Naive thymus-derived CD8-positive, alpha-beta T cell (primary cell): ENCODE data around the gene TET1. TPM values are rescaled to one million over a fixed set of nuclear protein-coding genes. Genes with fewer than 3 reads are reported as not detected.
"Not testable (repeated sequence)": the region's sequence is repeated elsewhere in the genome, so short reads cannot be mapped to it uniquely, and the experiment has no call there.

Experiments used
- ATAC-seq, 2 donors: fragments of 150-1000 bp; cut with Tn5 transposase in 1 of 2; sonication (Bioruptor Pico), chemical (Tn5 transposase) in 1 of 2; 1 replicate in 1 of 2; 2 replicates in 1 of 2; pipeline ENCODE4 v1.10.0; 2021; ENCODE audit warnings: mild to moderate bottlenecking in 2 of 2, moderate library complexity in 2 of 2
- POLR2A ChIA-PET: fragments of 350-600 bp; sonication (Branson Sonifier 250); formaldehyde crosslinking; loops from one replicate; lab custom pipeline; 2021; ENCODE audit warnings: antibody characterized with exemption; lab: Charles Lee
- DNase-seq, 10 donors: peaks; one replicate each; pipeline versions ENCODE4 v3.0.0 to v3.0.0-alpha.2; 2020 to 2022
- H3K27ac Mint-ChIP-seq, 10 donors: one replicate each; pipeline ENCODE4 v1.8.0; 2020 to 2022; ENCODE audit warnings: mild to moderate bottlenecking in 10 of 10, mixed read lengths in 10 of 10, moderate library complexity in 4 of 10, inconsistent platforms in 1 of 10
- H3K27me3 Mint-ChIP-seq, 5 donors: one replicate each; pipeline ENCODE4 v1.8.0; 2021 to 2022; ENCODE audit warnings: mixed read lengths in 5 of 5
- H3K36me3 Mint-ChIP-seq, 3 donors: one replicate each; pipeline ENCODE4 v1.8.0; 2020 to 2022; ENCODE audit warnings: mixed read lengths in 3 of 3, mild to moderate bottlenecking in 2 of 3, inconsistent platforms in 1 of 3
- H3K4me1 Mint-ChIP-seq, 4 donors: one replicate each; pipeline ENCODE4 v1.8.0; 2021 to 2022; ENCODE audit warnings: mixed read lengths in 4 of 4
- H3K4me3 Mint-ChIP-seq, 10 donors: one replicate each; pipeline ENCODE4 v1.8.0; 2020 to 2022; ENCODE audit warnings: mild to moderate bottlenecking in 10 of 10, mixed read lengths in 10 of 10, moderate library complexity in 6 of 10, inconsistent platforms in 1 of 10
- H3K9me3 Mint-ChIP-seq, 9 donors: one replicate each; pipeline ENCODE4 v1.8.0; 2020 to 2022; ENCODE audit warnings: mixed read lengths in 9 of 9, mild to moderate bottlenecking in 3 of 9, inconsistent platforms in 1 of 9, moderate library complexity in 1 of 9
- polyA plus RNA-seq, 3 donors: library from polyadenylated mRNA; unstranded; fragments of 300-500 nt; fragmentation: Illumina TruSeq; gene quantifications; one replicate each; pipeline ENCODE4 v1.2.3, GENCODE V29; 2021
- total RNA-seq, 8 experiments: library from RNA in 2 of 8; stranded (reverse) in 2 of 8; gene quantifications; one replicate each; pipeline ENCODE4 v1.2.3 and lab custom pipeline; 2021 to 2026

TET1 gene
- total and polyA plus RNA-seq, 5 experiments from 2014 or later = 1.5 to 3.2 (median 2.0) TPM

DNA sequence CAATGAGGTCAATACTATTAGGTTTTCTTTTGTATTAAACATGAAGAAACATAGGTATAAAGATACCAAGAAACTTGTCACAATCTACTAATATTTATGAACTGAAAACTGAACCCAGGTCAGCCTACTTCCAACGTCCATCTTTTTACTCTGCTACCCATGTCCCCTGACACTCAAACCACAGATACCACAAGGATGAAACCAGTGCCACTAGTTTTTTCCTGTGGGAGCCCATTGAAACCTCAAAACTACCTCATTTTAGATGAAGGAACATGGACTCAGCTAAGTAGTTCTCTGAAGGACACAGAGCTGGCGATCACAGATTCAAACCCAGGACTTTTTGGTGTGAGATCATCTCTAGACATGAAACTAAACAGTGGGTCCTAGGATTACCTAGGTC lies 6.8 kb downstream of the TET1 start:
- Mint-ChIP-seq H3K36me3 (peaks cover 0 to under 1% (median 0%) of the 10 kb centered on the region in 3 donors), H3K4me1 (peaks cover 11 to 16% (median 13%) of the 10 kb centered on the region in 4 donors), H3K9me3 (no peaks in the 10 kb centered on the region), H3K27me3 (peaks cover 21 to 49% (median 28%) of the 10 kb centered on the region in 5 donors), H3K4me3 (no peak overlapping the region), H3K27ac (no peak overlapping the region)
- POLR2A ChIA-PET = no interaction called here
- no peak for DNase-seq
- ATAC-seq = no peak

DNA sequence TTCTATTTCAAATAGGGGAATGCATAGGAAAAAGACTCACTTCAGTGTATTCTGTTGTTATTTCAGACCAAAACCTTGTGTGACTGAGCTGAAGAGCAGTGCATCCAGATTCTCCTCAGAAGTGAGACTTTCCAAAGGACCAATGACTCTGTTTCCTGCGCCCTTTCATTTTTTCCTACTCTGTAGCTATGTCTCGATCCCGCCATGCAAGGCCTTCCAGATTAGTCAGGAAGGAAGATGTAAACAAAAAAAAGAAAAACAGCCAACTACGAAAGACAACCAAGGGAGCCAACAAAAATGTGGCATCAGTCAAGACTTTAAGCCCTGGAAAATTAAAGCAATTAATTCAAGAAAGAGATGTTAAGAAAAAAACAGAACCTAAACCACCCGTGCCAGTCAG lies 12.0 kb downstream of the TET1 start:
- Mint-ChIP-seq H3K4me1 (peaks cover 8 to 21% (median 18%) of the 10 kb centered on the region in 4 donors), H3K27me3 (peaks cover 0 to 14% (median 7%) of the 10 kb centered on the region in 5 donors)
- POLR2A ChIA-PET = interaction anchor here (1.4 kb wide), 1 partner anchor 28 kb away, joined by 3 read pairs; no protein-coding TSS in a partner anchor

DNA sequence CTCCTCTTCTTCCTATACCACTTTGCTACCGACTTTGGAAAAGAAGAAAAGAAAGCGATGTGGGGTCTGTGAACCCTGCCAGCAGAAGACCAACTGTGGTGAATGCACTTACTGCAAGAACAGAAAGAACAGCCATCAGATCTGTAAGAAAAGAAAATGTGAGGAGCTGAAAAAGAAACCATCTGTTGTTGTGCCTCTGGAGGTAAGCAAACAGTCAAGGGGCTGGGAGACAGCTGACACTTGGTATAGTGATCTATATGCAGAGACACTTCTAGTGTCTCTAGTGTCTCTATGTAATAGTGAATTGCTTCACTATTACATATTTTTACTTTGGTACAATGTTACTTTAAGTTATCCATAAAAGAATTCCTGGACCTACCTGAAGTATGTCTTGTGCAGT lies 13.9 kb downstream of the TET1 start:
- POLR2A ChIA-PET = interaction anchor here (0.6 kb wide), 1 partner anchor 225 kb away, joined by 3 read pairs; no protein-coding TSS in a partner anchor
- ATAC-seq = no peak
- peaks cover 8 to 21% (median 18%) of the 10 kb centered on the region in 4 donors for H3K4me1 Mint-ChIP-seq
- H3K27ac Mint-ChIP-seq = peak overlapping the region in 3 of 10 donors; percentile 38 to 77 (median 53)
- peaks cover 0 to 8% (median 1%) of the 10 kb centered on the region in 5 donors for H3K27me3 Mint-ChIP-seq
- H3K9me3 Mint-ChIP-seq = no peaks in the 10 kb centered on the region
- H3K36me3 Mint-ChIP-seq = no peaks in the 10 kb centered on the region
- no peak overlapping the region for H3K4me3 Mint-ChIP-seq
- no peak for DNase-seq

More for the DNA sequence above, 12.0 kb downstream of the TET1 start:
- Mint-ChIP-seq H3K4me3 (peak overlapping the region in 1 of 10 donors; percentile 6), H3K27ac (no peak overlapping the region), H3K9me3 (no peaks in the 10 kb centered on the region), H3K36me3 (no peaks in the 10 kb centered on the region)
- ATAC-seq = no peak
- DNase-seq = no peak

DNA sequence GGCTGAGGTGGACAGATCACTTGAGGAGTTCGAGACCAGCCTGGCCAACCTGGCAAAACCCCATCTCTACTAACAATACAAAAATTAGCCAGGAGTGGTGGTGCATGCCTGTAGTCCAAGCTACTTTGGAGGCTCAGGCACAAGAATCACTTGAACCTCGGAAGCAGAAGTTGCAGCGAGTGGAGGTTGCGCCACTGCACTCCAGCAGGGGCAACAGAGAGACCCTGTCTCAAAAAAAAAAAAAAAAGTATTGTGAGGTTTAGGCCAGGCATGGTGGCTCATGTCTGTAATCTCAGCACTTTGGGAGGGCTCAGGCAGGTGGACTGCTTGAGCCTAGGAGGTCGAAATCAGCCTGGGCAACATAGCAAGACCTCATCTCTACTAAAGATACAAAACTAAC lies 16.0 kb downstream of the TET1 start:
- no peak for ATAC-seq
- no peak for DNase-seq
- POLR2A ChIA-PET = no interaction called here
- no peak overlapping the region for H3K4me3 Mint-ChIP-seq
- no peaks in the 10 kb centered on the region for H3K36me3 Mint-ChIP-seq
- H3K4me1 Mint-ChIP-seq = peaks cover 8 to 21% (median 18%) of the 10 kb centered on the region in 4 donors
- H3K27ac Mint-ChIP-seq = no peak overlapping the region
- H3K27me3 Mint-ChIP-seq = peaks cover 0 to 6% (median 0%) of the 10 kb centered on the region in 5 donors
- H3K9me3 Mint-ChIP-seq = no peaks in the 10 kb centered on the region

DNA sequence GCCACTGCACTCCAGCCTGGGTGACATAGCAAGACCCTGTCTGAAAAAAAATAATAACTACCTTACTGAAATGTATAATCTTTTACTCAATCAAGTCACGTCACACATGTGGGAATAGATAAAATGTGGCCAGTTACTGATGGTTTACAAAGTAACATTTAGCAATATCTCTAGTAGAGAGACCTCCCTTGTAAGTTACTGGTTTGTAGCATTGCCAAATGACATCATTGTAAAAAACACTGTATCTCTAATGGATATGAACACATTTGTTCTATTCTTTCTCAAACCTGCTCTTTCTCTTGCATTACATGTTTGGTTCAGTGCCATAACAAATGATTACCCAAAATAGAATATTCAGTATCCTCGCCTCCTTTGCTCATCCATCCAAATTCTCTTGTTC lies 18.8 kb downstream of the TET1 start:
- Mint-ChIP-seq H3K4me1 (peaks cover under 1 to 4% (median 2%) of the 10 kb centered on the region in 4 donors), H3K4me3 (no peak overlapping the region), H3K27ac (no peak overlapping the region), H3K27me3 (no peaks in the 10 kb centered on the region), H3K9me3 (no peaks in the 10 kb centered on the region), H3K36me3 (no peaks in the 10 kb centered on the region)
- DNase-seq (no peak), ATAC-seq (no peak)
- POLR2A ChIA-PET = no interaction called here

DNA sequence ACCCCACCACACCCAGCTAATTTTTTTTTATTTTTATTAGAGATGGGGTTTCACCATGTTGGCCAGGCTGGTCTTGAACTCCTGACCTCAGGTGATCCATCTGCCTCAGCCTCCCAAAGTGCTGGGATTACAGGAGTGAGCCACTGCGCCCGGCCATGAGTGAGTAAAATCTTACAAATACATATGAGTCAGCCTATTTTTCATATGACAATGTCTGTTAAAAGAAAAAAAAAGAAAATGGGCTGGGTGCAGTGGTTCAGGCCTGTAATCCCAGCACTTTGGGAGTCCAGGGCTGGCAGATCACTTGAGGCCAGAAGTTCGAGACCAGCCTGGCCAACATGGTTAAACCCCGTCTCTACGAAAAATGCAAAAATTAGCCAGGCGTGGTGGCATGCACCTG lies 24.1 kb downstream of the TET1 start:
- H3K27ac Mint-ChIP-seq, DNase-seq, H3K27me3 Mint-ChIP-seq, H3K4me1 Mint-ChIP-seq, H3K36me3 Mint-ChIP-seq, H3K4me3 Mint-ChIP-seq, POLR2A ChIA-PET, H3K9me3 Mint-ChIP-seq, ATAC-seq: not testable (repeated sequence)

DNA sequence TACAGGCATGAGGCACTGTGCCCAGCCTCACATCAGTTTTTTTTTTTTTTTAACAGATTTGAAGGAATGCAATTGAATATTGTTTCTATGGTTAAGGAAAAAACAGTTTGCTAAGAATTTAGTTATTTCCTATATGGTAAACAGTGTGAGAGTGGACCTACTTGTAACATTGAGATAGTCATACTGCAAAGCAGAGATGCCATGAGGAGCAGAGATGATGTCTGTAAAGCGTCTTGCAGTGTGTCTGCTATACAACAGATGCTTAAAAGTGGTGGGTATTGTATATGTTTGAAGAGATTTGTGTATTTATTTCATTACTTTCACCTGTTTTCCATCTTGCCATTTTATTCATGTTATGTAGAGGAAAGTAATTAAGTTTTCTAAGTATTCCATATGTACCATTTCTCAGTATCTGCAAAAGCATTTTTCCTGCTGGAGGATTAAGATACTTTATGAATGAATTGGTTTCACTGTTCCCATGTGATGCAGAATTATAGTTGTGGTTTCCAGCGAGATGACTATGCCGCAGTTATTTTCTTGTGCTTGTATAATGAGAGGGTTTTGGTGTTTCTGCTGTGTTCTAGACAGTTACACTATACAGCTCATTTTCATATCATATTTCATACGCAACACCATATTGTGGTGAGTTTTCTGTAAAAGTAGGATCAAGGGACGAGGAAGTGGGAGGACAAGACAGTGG lies 26.6 kb downstream of the TET1 start:
- POLR2A ChIA-PET = no interaction called here
- H3K4me1 Mint-ChIP-seq = peaks cover 0 to 2% (median 1%) of the 10 kb centered on the region in 4 donors
- peaks cover 0 to 1% (median 0%) of the 10 kb centered on the region in 5 donors for H3K27me3 Mint-ChIP-seq
- no peak for ATAC-seq
- no peak overlapping the region for H3K4me3 Mint-ChIP-seq
- H3K27ac Mint-ChIP-seq = peak overlapping the region in 1 of 10 donors; percentile 25
- no peaks in the 10 kb centered on the region for H3K36me3 Mint-ChIP-seq
- no peak for DNase-seq
- H3K9me3 Mint-ChIP-seq = no peaks in the 10 kb centered on the region

DNA sequence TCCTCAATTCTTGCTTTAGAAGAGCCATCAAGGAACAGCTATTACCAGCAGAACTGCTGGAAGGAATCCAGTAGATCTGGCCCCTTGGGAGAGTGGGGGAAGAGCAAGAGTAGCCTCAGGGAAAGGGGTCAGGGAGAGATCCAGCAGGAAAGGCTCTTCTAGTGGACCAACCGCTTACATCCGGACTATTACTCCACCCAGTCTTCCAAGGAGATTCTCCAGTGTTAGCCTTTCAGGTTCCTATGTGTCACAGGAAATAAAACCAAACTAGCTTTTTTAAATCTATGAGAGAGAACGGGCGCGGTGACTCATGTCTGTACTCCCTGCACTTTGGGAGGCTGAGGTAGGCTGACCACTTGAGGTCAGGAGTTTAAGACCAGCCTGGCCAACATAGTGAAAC lies 34.3 kb downstream of the TET1 start:
- no peak overlapping the region for H3K4me3 Mint-ChIP-seq
- POLR2A ChIA-PET = no interaction called here
- ATAC-seq = no peak
- DNase-seq = no peak
- no peaks in the 10 kb centered on the region for H3K9me3 Mint-ChIP-seq
- H3K4me1 Mint-ChIP-seq = peaks cover 0 to 2% (median under 1%) of the 10 kb centered on the region in 4 donors
- no peaks in the 10 kb centered on the region for H3K27me3 Mint-ChIP-seq
- no peaks in the 10 kb centered on the region for H3K36me3 Mint-ChIP-seq
- H3K27ac Mint-ChIP-seq = peak overlapping the region in 1 of 10 donors; percentile 37

DNA sequence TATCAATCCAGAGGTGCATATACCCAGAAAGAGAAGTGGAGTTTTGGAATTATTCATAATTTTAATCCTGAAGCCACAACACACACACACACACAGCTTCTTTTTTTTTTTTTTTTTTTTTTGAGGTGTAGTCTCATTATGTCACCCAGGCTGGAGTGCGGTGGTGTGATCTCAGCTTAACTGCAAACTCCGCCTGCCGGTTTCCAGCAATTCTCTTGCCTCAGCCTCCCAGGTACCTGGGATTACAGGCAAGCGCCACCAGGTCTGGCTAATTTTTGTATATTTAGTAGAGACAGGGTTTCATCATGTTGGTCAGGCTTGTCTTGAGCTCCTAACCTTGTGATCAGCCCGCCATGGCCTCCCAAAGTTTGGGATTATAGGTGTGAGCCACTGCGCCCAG lies 35.4 kb downstream of the TET1 start:
- peaks cover 6 to 13% (median 11%) of the 10 kb centered on the region in 4 donors for H3K4me1 Mint-ChIP-seq
- no peak overlapping the region for H3K27ac Mint-ChIP-seq

DNA sequence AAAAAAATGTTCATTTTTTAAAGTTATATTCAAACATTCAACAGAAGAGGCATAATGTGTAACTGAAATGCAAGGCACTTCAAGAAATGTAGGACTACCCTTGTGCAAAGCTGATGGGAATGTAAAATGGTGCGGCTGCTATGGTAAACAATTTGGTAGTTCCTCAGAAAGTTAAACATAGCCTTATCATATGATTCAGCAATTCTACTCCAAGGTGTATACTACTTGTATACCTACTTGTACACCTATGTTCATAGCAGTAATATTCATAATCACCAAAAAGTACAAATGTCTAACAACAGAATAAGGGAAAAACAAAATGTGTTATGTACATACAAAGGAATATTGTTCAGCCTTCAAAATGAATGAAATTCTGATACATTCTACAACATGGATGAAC lies 37.3 kb downstream of the TET1 start:
- Mint-ChIP-seq H3K27ac (peak overlapping the region in 2 of 10 donors; percentile 4 to 12), H3K36me3 (no peaks in the 10 kb centered on the region), H3K4me3 (no peak overlapping the region), H3K27me3 (no peaks in the 10 kb centered on the region), H3K4me1 (peaks cover 14 to 29% (median 28%) of the 10 kb centered on the region in 4 donors), H3K9me3 (no peaks in the 10 kb centered on the region)
- ATAC-seq (no peak), DNase-seq (no peak)
- POLR2A ChIA-PET = interaction anchor here (0.7 kb wide), 1 partner anchor 890 kb away, joined by 3 read pairs; no protein-coding TSS in a partner anchor

More for the DNA sequence above, 35.4 kb downstream of the TET1 start:
- DNase-seq (no peak), ATAC-seq (no peak)
- POLR2A ChIA-PET = no interaction called here
- Mint-ChIP-seq H3K36me3 (no peaks in the 10 kb centered on the region), H3K4me3 (no peak overlapping the region), H3K9me3 (no peaks in the 10 kb centered on the region), H3K27me3 (no peaks in the 10 kb centered on the region)

DNA sequence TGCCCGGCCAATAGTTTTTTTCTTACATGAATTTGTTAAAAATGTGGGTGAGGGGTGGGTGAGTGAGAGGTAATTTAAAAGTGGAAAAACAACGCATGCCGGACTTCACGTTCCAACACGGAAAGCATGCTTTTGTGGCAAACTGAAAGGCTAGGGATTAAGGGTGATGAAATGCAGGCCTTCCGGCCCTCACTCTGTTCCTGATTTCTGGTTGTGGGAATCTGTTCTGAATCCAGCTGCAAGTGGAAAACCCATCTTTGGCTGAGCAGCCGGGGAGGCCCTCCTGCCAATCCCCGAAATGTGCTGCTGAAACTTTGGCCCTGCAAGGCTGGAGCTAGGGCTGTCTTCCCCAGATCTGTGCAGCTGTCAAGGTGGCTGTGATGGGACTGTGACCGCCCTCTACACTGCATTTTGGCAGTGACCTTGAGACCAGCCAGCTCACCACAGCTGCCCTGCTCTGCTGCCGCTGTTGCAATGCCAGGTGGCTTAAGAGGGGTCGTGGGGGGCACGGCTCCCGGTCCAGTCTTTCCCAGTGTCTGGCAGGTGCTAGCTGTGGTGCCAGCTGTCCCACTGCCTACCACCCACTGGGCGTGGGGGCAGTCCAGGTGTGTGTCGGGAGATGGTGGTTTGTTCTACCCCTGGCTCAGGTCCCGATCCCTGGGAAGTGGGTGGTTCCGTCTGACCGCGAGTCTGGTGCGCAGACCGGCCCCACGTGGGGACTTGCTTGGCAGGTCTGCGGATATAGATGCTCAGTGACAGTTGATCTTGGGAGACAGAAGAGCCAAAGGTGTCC lies 39.0 kb downstream of the TET1 start:
- H3K9me3 Mint-ChIP-seq = no peaks in the 10 kb centered on the region
- H3K4me1 Mint-ChIP-seq = peaks cover 20 to 45% (median 39%) of the 10 kb centered on the region in 4 donors
- no peaks in the 10 kb centered on the region for H3K27me3 Mint-ChIP-seq
- POLR2A ChIA-PET = no interaction called here
- H3K27ac Mint-ChIP-seq = peak overlapping the region in 9 of 10 donors; percentile 40 to 93 (median 71)
- no peak for ATAC-seq
- H3K4me3 Mint-ChIP-seq = peak overlapping the region in 9 of 10 donors; percentile 29 to 94 (median 86)
- H3K36me3 Mint-ChIP-seq = peaks cover 0 to 12% (median 10%) of the 10 kb centered on the region in 3 donors
- no peak for DNase-seq

DNA sequence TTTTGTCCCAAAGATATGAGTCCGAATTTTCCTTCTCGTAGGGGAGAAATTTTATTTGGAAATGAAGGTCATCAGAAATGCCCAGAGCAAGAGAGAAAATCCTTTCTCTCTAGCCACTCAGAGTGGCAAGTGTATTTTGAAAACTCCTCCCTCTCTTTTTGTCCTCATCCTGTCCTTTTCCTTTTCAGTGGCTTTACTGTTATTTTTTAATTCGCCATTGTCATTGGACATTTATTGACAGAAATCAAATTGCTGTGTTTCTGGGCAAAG lies 39.6 kb downstream of the TET1 start:
- Mint-ChIP-seq H3K36me3 (peaks cover 0 to 18% (median 14%) of the 10 kb centered on the region in 3 donors), H3K9me3 (no peaks in the 10 kb centered on the region), H3K4me3 (peak overlapping the region; percentile 86 to 95 (median 94)), H3K4me1 (peaks cover 23 to 50% (median 41%) of the 10 kb centered on the region in 4 donors), H3K27ac (peak overlapping the region; percentile 84 to 95 (median 92)), H3K27me3 (no peaks in the 10 kb centered on the region)
- DNase-seq (no peak), ATAC-seq (no peak)
- POLR2A ChIA-PET = interaction anchor here (0.5 to 1.4 kb wide), 10 partner anchors 8 to 268 kb away, joined by 3 to 4 read pairs (median 3); partner anchors contain the start of genes CCAR1, HNRNPH3 and TET1
